Liver (tissue), 3 donors: ENCODE measurements around the gene CTBS.

Experiments used
- FOXA2 ChIP-seq: IDR thresholded peaks from 2 replicates; pipeline ENCODE4 v1.6.1; 2016; ENCODE audit warnings: antibody characterized with exemption
- HNF4A ChIP-seq, 2 donors: conservative IDR thresholded peaks; 2 replicates each; pipeline ENCODE4 v1.6.1; 2016; ENCODE audit warnings: antibody characterized with exemption in 2 of 2, mild to moderate bottlenecking in 2 of 2
- TF ChIP-seq, protein P1 (sequence below): fragments of 150-350 bp; IDR thresholded peaks from 2 replicates; pipeline ENCODE4 v1.5.1; 2017; ENCODE audit warnings: improper control_type of control experiment, low read depth, low read length; ENCODE audit not compliant: missing input control
- TF ChIP-seq, protein P2 (sequence below): IDR thresholded peaks from 2 replicates; pipeline ENCODE4 v1.6.1; 2016; ENCODE audit warnings: antibody characterized with exemption
- donor health status: healthy.
- donor health status: healthy.

DNA sequence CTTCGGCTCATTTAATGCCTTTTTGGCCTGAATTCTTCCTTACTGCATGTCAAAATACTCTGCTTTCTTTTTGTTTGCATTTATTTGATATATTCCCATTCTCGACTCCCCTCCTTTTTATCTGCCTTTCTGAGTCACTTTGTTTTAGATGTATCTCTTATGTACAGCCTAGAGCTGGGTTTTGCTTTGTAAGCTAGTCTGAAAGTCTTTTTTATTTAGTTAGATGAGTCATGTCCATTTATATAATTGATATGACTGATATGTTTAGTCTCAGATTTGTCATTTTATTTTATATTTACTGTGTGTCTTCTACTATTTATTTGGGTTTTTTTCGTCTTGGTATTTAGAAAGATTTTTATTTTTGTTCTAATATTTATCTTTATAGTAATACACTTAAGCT, 34.3 kb downstream of the CTBS start:
- TF ChIP-seq HNF4A (conservative IDR thresholded peaks at IDR 0.05) = no peak
- TF ChIP-seq, protein P1, sequence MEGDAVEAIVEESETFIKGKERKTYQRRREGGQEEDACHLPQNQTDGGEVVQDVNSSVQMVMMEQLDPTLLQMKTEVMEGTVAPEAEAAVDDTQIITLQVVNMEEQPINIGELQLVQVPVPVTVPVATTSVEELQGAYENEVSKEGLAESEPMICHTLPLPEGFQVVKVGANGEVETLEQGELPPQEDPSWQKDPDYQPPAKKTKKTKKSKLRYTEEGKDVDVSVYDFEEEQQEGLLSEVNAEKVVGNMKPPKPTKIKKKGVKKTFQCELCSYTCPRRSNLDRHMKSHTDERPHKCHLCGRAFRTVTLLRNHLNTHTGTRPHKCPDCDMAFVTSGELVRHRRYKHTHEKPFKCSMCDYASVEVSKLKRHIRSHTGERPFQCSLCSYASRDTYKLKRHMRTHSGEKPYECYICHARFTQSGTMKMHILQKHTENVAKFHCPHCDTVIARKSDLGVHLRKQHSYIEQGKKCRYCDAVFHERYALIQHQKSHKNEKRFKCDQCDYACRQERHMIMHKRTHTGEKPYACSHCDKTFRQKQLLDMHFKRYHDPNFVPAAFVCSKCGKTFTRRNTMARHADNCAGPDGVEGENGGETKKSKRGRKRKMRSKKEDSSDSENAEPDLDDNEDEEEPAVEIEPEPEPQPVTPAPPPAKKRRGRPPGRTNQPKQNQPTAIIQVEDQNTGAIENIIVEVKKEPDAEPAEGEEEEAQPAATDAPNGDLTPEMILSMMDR = no peak
- TF ChIP-seq, protein P2, sequence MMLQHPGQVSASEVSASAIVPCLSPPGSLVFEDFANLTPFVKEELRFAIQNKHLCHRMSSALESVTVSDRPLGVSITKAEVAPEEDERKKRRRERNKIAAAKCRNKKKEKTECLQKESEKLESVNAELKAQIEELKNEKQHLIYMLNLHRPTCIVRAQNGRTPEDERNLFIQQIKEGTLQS = no peak
- TF ChIP-seq FOXA2 = no peak
